MM.1S (cell line): Measurements from ENCODE around the gene ZNF782.

ENCODE experiments used
- EZH2 ChIP-seq: fragments of 300-600 bp; sonication (generic); optimal IDR thresholded peaks from 2 replicates; pipeline ENCODE3; 2017; ENCODE audit warnings: low read depth, mild to moderate bottlenecking, antibody characterized with exemption, low read length, mixed read lengths
- EZH2phosphoT487 ChIP-seq: fragments of 300-600 bp; sonication (generic); IDR thresholded peaks from 2 replicates; pipeline ENCODE4 v1.6.1; 2018; ENCODE audit warnings: antibody characterized with exemption, low read length
- TF ChIP-seq, protein P1 (sequence below): fragments of 300-600 bp; sonication (generic); IDR thresholded peaks from 2 replicates; pipeline ENCODE4 v1.5.1; 2016; ENCODE audit warnings: antibody characterized with exemption, low read length, mixed read lengths

DNA sequence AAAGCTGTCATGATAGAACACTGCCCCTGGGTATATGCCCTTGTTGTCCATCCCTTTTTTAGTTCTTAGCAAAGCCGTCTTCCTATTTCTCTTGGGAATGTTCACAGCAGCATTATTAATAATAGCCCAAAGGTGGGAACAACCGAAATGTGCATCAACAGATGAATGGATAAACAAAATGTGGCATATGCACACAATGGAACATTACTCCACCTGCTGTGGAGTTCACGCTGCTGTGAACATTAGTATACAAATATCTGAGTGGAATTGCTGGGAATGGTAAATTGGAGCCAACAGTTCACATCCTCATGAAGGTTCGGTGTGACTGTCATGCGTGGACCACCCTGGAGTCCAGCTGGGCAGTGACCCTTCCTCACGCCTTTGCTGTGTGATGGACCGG, 37.8 kb upstream of the ZNF782 start:
- TF ChIP-seq, protein P1, sequence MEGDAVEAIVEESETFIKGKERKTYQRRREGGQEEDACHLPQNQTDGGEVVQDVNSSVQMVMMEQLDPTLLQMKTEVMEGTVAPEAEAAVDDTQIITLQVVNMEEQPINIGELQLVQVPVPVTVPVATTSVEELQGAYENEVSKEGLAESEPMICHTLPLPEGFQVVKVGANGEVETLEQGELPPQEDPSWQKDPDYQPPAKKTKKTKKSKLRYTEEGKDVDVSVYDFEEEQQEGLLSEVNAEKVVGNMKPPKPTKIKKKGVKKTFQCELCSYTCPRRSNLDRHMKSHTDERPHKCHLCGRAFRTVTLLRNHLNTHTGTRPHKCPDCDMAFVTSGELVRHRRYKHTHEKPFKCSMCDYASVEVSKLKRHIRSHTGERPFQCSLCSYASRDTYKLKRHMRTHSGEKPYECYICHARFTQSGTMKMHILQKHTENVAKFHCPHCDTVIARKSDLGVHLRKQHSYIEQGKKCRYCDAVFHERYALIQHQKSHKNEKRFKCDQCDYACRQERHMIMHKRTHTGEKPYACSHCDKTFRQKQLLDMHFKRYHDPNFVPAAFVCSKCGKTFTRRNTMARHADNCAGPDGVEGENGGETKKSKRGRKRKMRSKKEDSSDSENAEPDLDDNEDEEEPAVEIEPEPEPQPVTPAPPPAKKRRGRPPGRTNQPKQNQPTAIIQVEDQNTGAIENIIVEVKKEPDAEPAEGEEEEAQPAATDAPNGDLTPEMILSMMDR, result no peak
- TF ChIP-seq EZH2phosphoT487, result no peak
- TF ChIP-seq EZH2, result no peak
